Gastrocnemius medialis (tissue), 4 donors: ENCODE data around the gene DIP2A.

Experiments
- CTCF ChIP-seq, 5 experiments: fragments of 450-650 bp in 3 of 5; fragments of 200-600 bp in 2 of 5; sonication (generic) in 2 of 5; IDR thresholded peaks in 4 of 5; conservative IDR thresholded peaks in 1 of 5; 1 replicate in 4 of 5; 2 replicates in 1 of 5; pipeline ENCODE4 v1.5.1; 2016 to 2019; ENCODE audit warnings: antibody characterized with exemption in 5 of 5, mild to moderate bottlenecking in 3 of 5, moderate library complexity in 3 of 5
- POLR2A ChIP-seq, 2 donors: fragments of 450-650 bp; IDR thresholded peaks; one replicate each; pipeline ENCODE4 v1.6.1; 2017; ENCODE audit warnings: antibody characterized with exemption in 2 of 2, mild to moderate bottlenecking in 2 of 2, moderate library complexity in 2 of 2

GRCh38 chr21:46503922-46504550 lies 45.3 kb downstream of the DIP2A start:
- no peak for TF ChIP-seq CTCF (IDR thresholded peaks at IDR 0.05 in 4 of 5, conservative IDR thresholded peaks at IDR 0.05 in 1 of 5)
- no peak for TF ChIP-seq POLR2A (IDR thresholded peaks at IDR 0.05)
